Calu3 (cell line): Measurements from ENCODE around the gene YJEFN3. TPM values are rescaled to one million over a fixed set of nuclear protein-coding genes. Genes with fewer than 3 reads are reported as not detected.

Experiments used
- BruUV-seq: library from RNA; stranded (reverse); fragments of 400-500 nt; replicated peaks from 2 replicates; lab custom pipeline; 2021; lab: Mats Ljungman, UMichigan
- CTCF ChIA-PET: fragments of 300-600 bp; sonication (Branson Sonifier 250); formaldehyde crosslinking; loops from one replicate; lab custom pipeline; 2022; ENCODE audit warnings: antibody characterized with exemption; lab: Charles Lee
- DNase-seq: peaks from one replicate; pipeline ENCODE4 v3.0.0; 2022
- H3K27ac Mint-ChIP-seq: one replicate; pipeline ENCODE4 v1.8.0; 2022; ENCODE audit warnings: mixed read lengths; ENCODE audit not compliant: unreplicated experiment
- H3K27me3 Mint-ChIP-seq: one replicate; pipeline ENCODE4 v1.8.0; 2022; ENCODE audit warnings: mixed read lengths; ENCODE audit not compliant: unreplicated experiment
- H3K36me3 Mint-ChIP-seq: one replicate; pipeline ENCODE4 v1.8.0; 2022; ENCODE audit warnings: mild to moderate bottlenecking, moderate library complexity, mixed read lengths; ENCODE audit not compliant: insufficient read depth, unreplicated experiment
- H3K4me1 Mint-ChIP-seq: one replicate; pipeline ENCODE4 v1.8.0; 2022; ENCODE audit warnings: mild to moderate bottlenecking, low read depth, mixed read lengths; ENCODE audit not compliant: unreplicated experiment
- H3K4me3 Mint-ChIP-seq: one replicate; pipeline ENCODE4 v1.8.0; 2022; ENCODE audit warnings: mild to moderate bottlenecking, low read depth, moderate library complexity, mixed read lengths; ENCODE audit not compliant: unreplicated experiment
- H3K9me3 Mint-ChIP-seq: one replicate; pipeline ENCODE4 v1.8.0; 2022; ENCODE audit warnings: low read depth, mixed read lengths; ENCODE audit not compliant: unreplicated experiment
- intact Hi-C: fragments of 100-400 bp; cut with micrococcal nuclease; formaldehyde crosslinking; loops from one replicate; pipeline ENCODE4 v1.10.0; 2022; ENCODE audit not compliant: unreplicated experiment
- total RNA-seq: library from RNA; stranded (reverse); gene quantifications from 2 replicates; pipeline ENCODE4 v1.2.3, GENCODE V29; 2022
- TF ChIP-seq, protein P1 (sequence below): fragments of 200-600 bp; IDR thresholded peaks from one replicate; pipeline ENCODE4 v1.8.0; 2022; ENCODE audit warnings: antibody characterized with exemption; ENCODE audit not compliant: unreplicated experiment

Gene YJEFN3
- total RNA-seq, 1 experiment from 2014 or later = 10.4 TPM

- Mint-ChIP-seq H3K27me3 (no peaks in the 10 kb centered on the region), H3K27ac (no peak overlapping the region), H3K36me3 (no peaks in the 10 kb centered on the region), H3K4me1 (no peaks in the 10 kb centered on the region), H3K4me3 (no peak overlapping the region), H3K9me3 (no peaks in the 10 kb centered on the region)
- TF ChIP-seq, protein P1, sequence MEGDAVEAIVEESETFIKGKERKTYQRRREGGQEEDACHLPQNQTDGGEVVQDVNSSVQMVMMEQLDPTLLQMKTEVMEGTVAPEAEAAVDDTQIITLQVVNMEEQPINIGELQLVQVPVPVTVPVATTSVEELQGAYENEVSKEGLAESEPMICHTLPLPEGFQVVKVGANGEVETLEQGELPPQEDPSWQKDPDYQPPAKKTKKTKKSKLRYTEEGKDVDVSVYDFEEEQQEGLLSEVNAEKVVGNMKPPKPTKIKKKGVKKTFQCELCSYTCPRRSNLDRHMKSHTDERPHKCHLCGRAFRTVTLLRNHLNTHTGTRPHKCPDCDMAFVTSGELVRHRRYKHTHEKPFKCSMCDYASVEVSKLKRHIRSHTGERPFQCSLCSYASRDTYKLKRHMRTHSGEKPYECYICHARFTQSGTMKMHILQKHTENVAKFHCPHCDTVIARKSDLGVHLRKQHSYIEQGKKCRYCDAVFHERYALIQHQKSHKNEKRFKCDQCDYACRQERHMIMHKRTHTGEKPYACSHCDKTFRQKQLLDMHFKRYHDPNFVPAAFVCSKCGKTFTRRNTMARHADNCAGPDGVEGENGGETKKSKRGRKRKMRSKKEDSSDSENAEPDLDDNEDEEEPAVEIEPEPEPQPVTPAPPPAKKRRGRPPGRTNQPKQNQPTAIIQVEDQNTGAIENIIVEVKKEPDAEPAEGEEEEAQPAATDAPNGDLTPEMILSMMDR = no peak
- BruUV-seq = no TSS peak
- intact Hi-C loops = no loop called here
- DNase-seq = no peak
- CTCF ChIA-PET = no interaction called here
Observed at GRCh38 chr19:19571071-19571786, 42.5 kb downstream of the YJEFN3 start.

DNA sequence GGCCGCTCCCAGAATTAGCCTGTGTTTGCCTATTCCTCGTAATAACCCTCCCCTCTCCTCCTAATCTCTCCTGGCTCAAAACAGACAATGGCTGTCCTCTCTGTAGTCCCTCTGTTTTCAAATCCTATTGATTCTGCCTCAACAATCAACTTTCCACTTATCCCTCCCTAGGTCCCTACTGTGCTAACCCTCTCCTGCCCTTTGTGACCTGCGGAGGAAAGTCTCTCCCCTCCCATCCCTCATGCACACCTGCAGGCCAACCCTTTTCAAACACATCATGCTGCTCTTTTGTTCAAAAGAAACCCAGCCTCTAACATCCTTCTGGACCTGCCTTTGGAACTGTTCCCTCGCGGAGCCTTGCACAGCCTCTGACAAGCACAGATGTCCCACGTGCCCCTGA, 46.7 kb downstream of the YJEFN3 start:
- no peaks in the 10 kb centered on the region for H3K36me3 Mint-ChIP-seq
- no peaks in the 10 kb centered on the region for H3K9me3 Mint-ChIP-seq
- TF ChIP-seq, protein P1 = no peak
- no peak overlapping the region for H3K4me3 Mint-ChIP-seq
- H3K27ac Mint-ChIP-seq = no peak overlapping the region
- no peaks in the 10 kb centered on the region for H3K4me1 Mint-ChIP-seq
- no TSS peak for BruUV-seq
- intact Hi-C loops = no loop called here
- no peak for DNase-seq
- CTCF ChIA-PET = no interaction called here
- no peaks in the 10 kb centered on the region for H3K27me3 Mint-ChIP-seq

DNA sequence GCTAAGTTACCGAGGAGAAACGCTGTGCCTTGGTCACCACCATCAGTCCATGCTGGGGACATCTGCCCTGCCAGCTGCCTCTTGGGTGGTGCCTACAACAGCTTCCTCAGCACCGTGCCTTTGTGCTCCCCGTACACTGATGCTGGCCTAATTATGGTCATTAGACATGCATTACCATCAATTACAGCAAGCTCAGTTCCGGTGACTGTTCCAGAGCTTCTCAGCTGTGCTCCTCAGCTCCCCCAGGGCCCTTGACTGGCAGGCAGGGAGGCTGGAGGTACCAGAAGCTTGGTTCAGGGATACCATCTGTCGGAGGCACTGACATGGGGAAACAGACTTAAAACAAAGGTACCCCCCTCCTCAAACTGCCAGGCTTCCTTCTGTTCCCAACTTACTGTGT, 49.5 kb downstream of the YJEFN3 start:
- no peak for DNase-seq
- Mint-ChIP-seq H3K27me3 (no peaks in the 10 kb centered on the region), H3K9me3 (no peaks in the 10 kb centered on the region), H3K36me3 (no peaks in the 10 kb centered on the region), H3K27ac (no peak overlapping the region), H3K4me3 (no peak overlapping the region), H3K4me1 (no peaks in the 10 kb centered on the region)
- no TSS peak for BruUV-seq
- CTCF ChIA-PET = no interaction called here
- TF ChIP-seq, protein P1 = no peak
- intact Hi-C loops = no loop called here

GRCh38 chr19:19579533-19580361, 51.0 kb downstream of the YJEFN3 start:
- intact Hi-C loops = no loop called here
- Mint-ChIP-seq H3K9me3 (no peaks in the 10 kb centered on the region), H3K36me3 (no peaks in the 10 kb centered on the region), H3K4me1 (no peaks in the 10 kb centered on the region), H3K27me3 (no peaks in the 10 kb centered on the region), H3K27ac (no peak overlapping the region), H3K4me3 (no peak overlapping the region)
- CTCF ChIA-PET = no interaction called here
- DNase-seq = no peak
- no TSS peak for BruUV-seq
- TF ChIP-seq, protein P1 = no peak
